CD4-positive, alpha-beta memory T cell (primary cell): Measurements from ENCODE around the gene MPO. TPM values are rescaled to one million over a fixed set of nuclear protein-coding genes. Genes with fewer than 3 reads are reported as not detected.

Experiments used
- CTCF ChIA-PET: fragments of 350-600 bp; sonication (Branson Sonifier 250); formaldehyde crosslinking; loops from one replicate; lab custom pipeline; 2021; ENCODE audit warnings: inconsistent platforms; ENCODE audit not compliant: partially characterized antibody; lab: Charles Lee
- POLR2A ChIA-PET: fragments of 350-600 bp; sonication (Branson Sonifier 250); formaldehyde crosslinking; loops from one replicate; lab custom pipeline; 2021; ENCODE audit not compliant: partially characterized antibody; lab: Charles Lee
- DNase-seq, 5 donors: peaks; one replicate each; pipeline versions ENCODE4 v3.0.0 to v3.0.0-alpha.2; 2020 to 2022; ENCODE audit warnings: mixed read lengths in 1 of 5
- H3K27ac ChIP-seq: one replicate; pipeline ENCODE4 v1.7.0; 2013; ENCODE audit warnings: low read depth, low read length
- H3K27me3 ChIP-seq: 2 replicates; pipeline ENCODE4 v1.7.0; 2013; ENCODE audit warnings: mild to moderate bottlenecking, low read length, moderate library complexity; ENCODE audit not compliant: insufficient read depth
- H3K36me3 ChIP-seq: 2 replicates; pipeline ENCODE4 v1.7.0; 2013; ENCODE audit warnings: mild to moderate bottlenecking, low read length, moderate library complexity; ENCODE audit not compliant: insufficient read depth
- H3K4me1 ChIP-seq: 2 replicates; pipeline ENCODE4 v1.7.0; 2013; ENCODE audit warnings: mild to moderate bottlenecking, low read length, moderate library complexity; ENCODE audit not compliant: insufficient read depth
- H3K4me3 ChIP-seq, 2 donors: one replicate each; pipeline ENCODE4 v1.7.0; 2013; ENCODE audit warnings: low read length in 2 of 2, mild to moderate bottlenecking in 1 of 2
- H3K9me3 ChIP-seq, 2 donors: one replicate each; pipeline ENCODE4 v1.7.0; 2013; ENCODE audit warnings: low read length in 2 of 2, control low read depth in 1 of 2; ENCODE audit not compliant: control insufficient read depth in 1 of 2
- H3K27ac Mint-ChIP-seq, 7 donors: one replicate each; pipeline ENCODE4 v1.8.0; 2020 to 2021; ENCODE audit warnings: mixed read lengths in 7 of 7, mild to moderate bottlenecking in 6 of 7, inconsistent platforms in 3 of 7, moderate library complexity in 3 of 7
- H3K27me3 Mint-ChIP-seq, 2 donors: one replicate each; pipeline ENCODE4 v1.8.0; 2020 to 2021; ENCODE audit warnings: mixed read lengths in 2 of 2
- H3K36me3 Mint-ChIP-seq, 2 donors: one replicate each; pipeline ENCODE4 v1.8.0; 2020 to 2021; ENCODE audit warnings: mixed read lengths in 2 of 2, inconsistent platforms in 1 of 2, mild to moderate bottlenecking in 1 of 2
- H3K4me1 Mint-ChIP-seq, 4 donors: one replicate each; pipeline ENCODE4 v1.8.0; 2020 to 2021; ENCODE audit warnings: mixed read lengths in 4 of 4, mild to moderate bottlenecking in 1 of 4
- H3K4me3 Mint-ChIP-seq, 8 donors: one replicate each; pipeline ENCODE4 v1.8.0; 2020 to 2021; ENCODE audit warnings: mixed read lengths in 8 of 8, mild to moderate bottlenecking in 7 of 8, moderate library complexity in 6 of 8, inconsistent platforms in 3 of 8
- H3K9me3 Mint-ChIP-seq, 8 donors: one replicate each; pipeline ENCODE4 v1.8.0; 2020 to 2021; ENCODE audit warnings: mixed read lengths in 8 of 8, mild to moderate bottlenecking in 5 of 8, inconsistent platforms in 3 of 8, moderate library complexity in 1 of 8
- intact Hi-C: fragments of 100-400 bp; cut with micrococcal nuclease; formaldehyde crosslinking; loops from one replicate; pipeline ENCODE4 v1.15.1; 2023
- polyA plus RNA-seq, 2 donors: library from polyadenylated mRNA; unstranded; fragments of 300-500 nt; fragmentation: Illumina TruSeq; gene quantifications; one replicate each; pipeline ENCODE4 v1.2.3, GENCODE V29; 2021
- total RNA-seq, 2 experiments: library from RNA; stranded (reverse); gene quantifications; one replicate each; pipeline ENCODE4 v1.2.3, GENCODE V29; 2021

The MPO gene
- total and polyA plus RNA-seq, 4 experiments from 2014 or later, result not detected

- DNase-seq, result no peak
Measured at GRCh38 chr17:58263773-58264172, 17.0 kb downstream of the MPO start.

GRCh38 chr17:58262149-58262548 is 18.6 kb downstream of the MPO start:
- no peak overlapping the region for H3K4me3 Mint-ChIP-seq
- Histone ChIP-seq H3K27ac (no peak overlapping the region), H3K9me3 (no peaks in the 10 kb centered on the region), H3K4me1 (no peaks in the 10 kb centered on the region), H3K36me3 (no peaks in the 10 kb centered on the region), H3K27me3 (peaks cover 16% of the 10 kb centered on the region), H3K4me3 (no peak overlapping the region)
- CTCF ChIA-PET, result interaction anchor here (0.7 kb wide), 1 partner anchor 12 kb away, joined by 3 read pairs; no protein-coding TSS in a partner anchor
- DNase-seq, result no peak
- H3K27me3 Mint-ChIP-seq, result peaks cover 27 to 39% of the 10 kb centered on the region in 2 donors
- H3K36me3 Mint-ChIP-seq, result no peaks in the 10 kb centered on the region
- no peaks in the 10 kb centered on the region for H3K4me1 Mint-ChIP-seq
- H3K27ac Mint-ChIP-seq, result no peak overlapping the region
- H3K9me3 Mint-ChIP-seq, result no peaks in the 10 kb centered on the region
- intact Hi-C loops, result no loop called here
- POLR2A ChIA-PET, result no interaction called here

More at GRCh38 chr17:58263773-58264172, 17.0 kb downstream of the MPO start:
- H3K9me3 ChIP-seq, result no peaks in the 10 kb centered on the region
- H3K27ac Mint-ChIP-seq, result no peak overlapping the region
- H3K9me3 Mint-ChIP-seq, result no peaks in the 10 kb centered on the region
- H3K36me3 ChIP-seq, result no peaks in the 10 kb centered on the region
- H3K27me3 Mint-ChIP-seq, result peaks cover 25 to 40% of the 10 kb centered on the region in 2 donors
- POLR2A ChIA-PET, result no interaction called here
- no peak overlapping the region for H3K27ac ChIP-seq
- no peaks in the 10 kb centered on the region for H3K4me1 ChIP-seq
- no peak overlapping the region for H3K4me3 Mint-ChIP-seq
- CTCF ChIA-PET, result interaction anchor here (1.2 kb wide), 1 partner anchor 14 kb away, joined by 3 read pairs; no protein-coding TSS in a partner anchor
- H3K4me3 ChIP-seq, result no peak overlapping the region
- no peaks in the 10 kb centered on the region for H3K36me3 Mint-ChIP-seq
- H3K27me3 ChIP-seq, result peaks cover 16% of the 10 kb centered on the region
- H3K4me1 Mint-ChIP-seq, result no peaks in the 10 kb centered on the region
- intact Hi-C loops, result no loop called here

GRCh38 chr17:58254803-58255202 is 25.9 kb downstream of the MPO start:
- H3K4me3 ChIP-seq, result no peak overlapping the region
- H3K27me3 ChIP-seq, result no peaks in the 10 kb centered on the region
- Mint-ChIP-seq H3K36me3 (no peaks in the 10 kb centered on the region), H3K27ac (no peak overlapping the region), H3K9me3 (no peaks in the 10 kb centered on the region), H3K27me3 (peaks cover 4 to 11% of the 10 kb centered on the region in 2 donors), H3K4me1 (peaks cover 1 to 6% (median 3%) of the 10 kb centered on the region in 4 donors), H3K4me3 (no peak overlapping the region)
- peaks cover 3% of the 10 kb centered on the region for H3K4me1 ChIP-seq
- intact Hi-C loops, result no loop called here
- no peaks in the 10 kb centered on the region for H3K9me3 ChIP-seq
- CTCF ChIA-PET, result interaction anchor here (1.3 kb wide), 1 partner anchor 162 kb away, joined by 3 read pairs; the partner anchor contains the start of gene RNF43
- POLR2A ChIA-PET, result no interaction called here
- DNase-seq, result no peak
- no peak overlapping the region for H3K27ac ChIP-seq
- no peaks in the 10 kb centered on the region for H3K36me3 ChIP-seq

- Histone ChIP-seq H3K36me3 (no peaks in the 10 kb centered on the region), H3K27me3 (no peaks in the 10 kb centered on the region), H3K4me1 (peaks cover 11% of the 10 kb centered on the region), H3K27ac (no peak overlapping the region), H3K4me3 (no peak overlapping the region), H3K9me3 (no peaks in the 10 kb centered on the region)
- intact Hi-C loops, result no loop called here
- ChIA-PET CTCF (interaction anchor here (1.2 to 1.9 kb wide), 2 partner anchors 53 to 235 kb away, joined by 3 to 5 read pairs; partner anchors contain the start of gene HSF5), POLR2A (no interaction called here)
- no peaks in the 10 kb centered on the region for H3K9me3 Mint-ChIP-seq
- no peak for DNase-seq
- no peak overlapping the region for H3K4me3 Mint-ChIP-seq
- H3K36me3 Mint-ChIP-seq, result no peaks in the 10 kb centered on the region
- H3K27me3 Mint-ChIP-seq, result peaks cover 4 to 5% of the 10 kb centered on the region in 2 donors
- H3K27ac Mint-ChIP-seq, result no peak overlapping the region
- peaks cover 1 to 9% (median 4%) of the 10 kb centered on the region in 4 donors for H3K4me1 Mint-ChIP-seq
Measured at GRCh38 chr17:58253082-58253481, 27.7 kb downstream of the MPO start.

- Histone ChIP-seq H3K36me3 (no peaks in the 10 kb centered on the region), H3K4me3 (no peak overlapping the region), H3K27me3 (no peaks in the 10 kb centered on the region), H3K27ac (no peak overlapping the region), H3K4me1 (peaks cover 11% of the 10 kb centered on the region), H3K9me3 (no peaks in the 10 kb centered on the region)
- no peak for DNase-seq
- Mint-ChIP-seq H3K4me1 (peaks cover 4 to 9% (median 6%) of the 10 kb centered on the region in 4 donors), H3K36me3 (no peaks in the 10 kb centered on the region), H3K4me3 (no peak overlapping the region), H3K9me3 (no peaks in the 10 kb centered on the region), H3K27me3 (peaks cover 2 to 5% of the 10 kb centered on the region in 2 donors), H3K27ac (peak overlapping the region in 1 of 7 donors; percentile 17)
- CTCF ChIA-PET, result interaction anchor here (1.0 to 1.9 kb wide), 2 partner anchors 10 to 52 kb away, joined by 4 to 5 read pairs; no protein-coding TSS in a partner anchor
- intact Hi-C loops, result no loop called here
- POLR2A ChIA-PET, result no interaction called here
Measured at GRCh38 chr17:58252141-58252540, 28.6 kb downstream of the MPO start.

- no peaks in the 10 kb centered on the region for H3K9me3 Mint-ChIP-seq
- H3K36me3 Mint-ChIP-seq, result no peaks in the 10 kb centered on the region
- H3K4me1 Mint-ChIP-seq, result peaks cover 4 to 9% (median 6%) of the 10 kb centered on the region in 4 donors
- Histone ChIP-seq H3K36me3 (no peaks in the 10 kb centered on the region), H3K9me3 (no peaks in the 10 kb centered on the region), H3K27ac (no peak overlapping the region), H3K4me1 (peaks cover 11% of the 10 kb centered on the region), H3K4me3 (no peak overlapping the region), H3K27me3 (no peaks in the 10 kb centered on the region)
- ChIA-PET CTCF (interaction anchor here (0.7 to 1.8 kb wide), 27 partner anchors 8 to 754 kb away, joined by 3 to 25 read pairs (median 4); partner anchors contain the start of genes EPX, LPO, MKS1 and RNF43), POLR2A (interaction anchor here (0.7 to 1.8 kb wide), 6 partner anchors 25 to 237 kb away, joined by 3 to 7 read pairs (median 3); partner anchors contain the start of genes HSF5 and MKS1)
- DNase-seq, result no peak
- no peak overlapping the region for H3K27ac Mint-ChIP-seq
- peaks cover 1 to 5% of the 10 kb centered on the region in 2 donors for H3K27me3 Mint-ChIP-seq
- intact Hi-C loops, result no loop called here
- peak overlapping the region in 5 of 8 donors; percentile 36 to 86 (median 74) for H3K4me3 Mint-ChIP-seq
Measured at GRCh38 chr17:58250344-58251011, 30.3 kb downstream of the MPO start.
